Stimulated activated CD4-positive, alpha-beta T cell treated with anti-CD3 and anti-CD28 coated beads, Interleukin-4, amount 100 ng/mL, for 1 hour (primary cell): ENCODE results near the gene GOLGA7B.
A peak's percentile ranks its signal among the peaks of the same experiment; 100 is the strongest.
"Not testable (repeated sequence)": the region's sequence is repeated elsewhere in the genome, so short reads cannot be mapped to it uniquely, and the experiment has no call there.

Experiments used
- DNase-seq: peaks from one replicate; pipeline ENCODE4 v3.0.0-alpha.2; 2020

Gene GOLGA7B

GRCh38 chr10:97836446-97836845, 13.2 kb upstream of the GOLGA7B start:
- no peak for DNase-seq

- no peak for DNase-seq
Measured at GRCh38 chr10:97838091-97838490, 11.6 kb upstream of the GOLGA7B start.

- DNase-seq = not testable (repeated sequence)
Measured at GRCh38 chr10:97841166-97841565, 8.5 kb upstream of the GOLGA7B start.

GRCh38 chr10:97842114-97842513, 7.5 kb upstream of the GOLGA7B start:
- DNase-seq = not testable (repeated sequence)

- DNase-seq = no peak
Measured at GRCh38 chr10:97842656-97843280, 6.9 kb upstream of the GOLGA7B start.

- DNase-seq = no peak
Measured at GRCh38 chr10:97843281-97843671, 6.4 kb upstream of the GOLGA7B start.

GRCh38 chr10:97843972-97844371, 5.7 kb upstream of the GOLGA7B start:
- not testable (repeated sequence) for DNase-seq

- no peak for DNase-seq
Measured at GRCh38 chr10:97844678-97845077, 5.0 kb upstream of the GOLGA7B start.

- no peak for DNase-seq
Measured at GRCh38 chr10:97849103-97849686, 448 bp upstream of the GOLGA7B start.

- DNase-seq = peak; percentile 10
Measured at GRCh38 chr10:97850446-97850845, 803 bp downstream of the GOLGA7B start.

- no peak for DNase-seq
Measured at GRCh38 chr10:97851341-97852001, 1.8 kb downstream of the GOLGA7B start.

GRCh38 chr10:97852277-97852676, 2.6 kb downstream of the GOLGA7B start:
- no peak for DNase-seq

GRCh38 chr10:97852840-97853405, 3.3 kb downstream of the GOLGA7B start:
- no peak for DNase-seq

- DNase-seq = no peak
Measured at GRCh38 chr10:97854743-97855142, 5.1 kb downstream of the GOLGA7B start.

GRCh38 chr10:97858001-97858439, 8.4 kb downstream of the GOLGA7B start:
- DNase-seq = no peak

- DNase-seq = no peak
Measured at GRCh38 chr10:97861097-97861750, 11.6 kb downstream of the GOLGA7B start.

GRCh38 chr10:97861924-97862323, 12.3 kb downstream of the GOLGA7B start:
- no peak for DNase-seq

GRCh38 chr10:97863808-97864207, 14.2 kb downstream of the GOLGA7B start:
- no peak for DNase-seq

GRCh38 chr10:97865488-97865887, 15.8 kb downstream of the GOLGA7B start:
- DNase-seq = no peak

- DNase-seq = no peak
Measured at GRCh38 chr10:97866524-97867219, 17.0 kb downstream of the GOLGA7B start.

- DNase-seq = no peak
Measured at GRCh38 chr10:97867220-97867800, 17.7 kb downstream of the GOLGA7B start.

GRCh38 chr10:97868134-97868685, 18.6 kb downstream of the GOLGA7B start:
- DNase-seq = no peak
